Measurements from ENCODE around the gene SHOC2.

GRCh38 chr10:110957606-110958005 lies 38.2 kb downstream of the SHOC2 start:
- no peak for TF ChIP-seq TAF1 (IDR thresholded peaks at IDR 0.05; ENCODE audit: borderline replicate concordance, insufficient read depth, low read length)
- no peak for TF ChIP-seq POLR2AphosphoS5 (IDR thresholded peaks at IDR 0.05; ENCODE audit: low read depth, low read length)
- TF ChIP-seq, protein P1, sequence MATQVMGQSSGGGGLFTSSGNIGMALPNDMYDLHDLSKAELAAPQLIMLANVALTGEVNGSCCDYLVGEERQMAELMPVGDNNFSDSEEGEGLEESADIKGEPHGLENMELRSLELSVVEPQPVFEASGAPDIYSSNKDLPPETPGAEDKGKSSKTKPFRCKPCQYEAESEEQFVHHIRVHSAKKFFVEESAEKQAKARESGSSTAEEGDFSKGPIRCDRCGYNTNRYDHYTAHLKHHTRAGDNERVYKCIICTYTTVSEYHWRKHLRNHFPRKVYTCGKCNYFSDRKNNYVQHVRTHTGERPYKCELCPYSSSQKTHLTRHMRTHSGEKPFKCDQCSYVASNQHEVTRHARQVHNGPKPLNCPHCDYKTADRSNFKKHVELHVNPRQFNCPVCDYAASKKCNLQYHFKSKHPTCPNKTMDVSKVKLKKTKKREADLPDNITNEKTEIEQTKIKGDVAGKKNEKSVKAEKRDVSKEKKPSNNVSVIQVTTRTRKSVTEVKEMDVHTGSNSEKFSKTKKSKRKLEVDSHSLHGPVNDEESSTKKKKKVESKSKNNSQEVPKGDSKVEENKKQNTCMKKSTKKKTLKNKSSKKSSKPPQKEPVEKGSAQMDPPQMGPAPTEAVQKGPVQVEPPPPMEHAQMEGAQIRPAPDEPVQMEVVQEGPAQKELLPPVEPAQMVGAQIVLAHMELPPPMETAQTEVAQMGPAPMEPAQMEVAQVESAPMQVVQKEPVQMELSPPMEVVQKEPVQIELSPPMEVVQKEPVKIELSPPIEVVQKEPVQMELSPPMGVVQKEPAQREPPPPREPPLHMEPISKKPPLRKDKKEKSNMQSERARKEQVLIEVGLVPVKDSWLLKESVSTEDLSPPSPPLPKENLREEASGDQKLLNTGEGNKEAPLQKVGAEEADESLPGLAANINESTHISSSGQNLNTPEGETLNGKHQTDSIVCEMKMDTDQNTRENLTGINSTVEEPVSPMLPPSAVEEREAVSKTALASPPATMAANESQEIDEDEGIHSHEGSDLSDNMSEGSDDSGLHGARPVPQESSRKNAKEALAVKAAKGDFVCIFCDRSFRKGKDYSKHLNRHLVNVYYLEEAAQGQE (IDR thresholded peaks at IDR 0.05; ENCODE audit: insufficient read depth in 1 of 2, low read depth in 2 of 2, low read length in 2 of 2) = no peak
- no peak for TF ChIP-seq SIN3A (IDR thresholded peaks at IDR 0.05; ENCODE audit: borderline replicate concordance, insufficient read depth, low read length)
- TF ChIP-seq FOXP2 (optimal IDR thresholded peaks at IDR 0.05; ENCODE audit: borderline replicate concordance, extremely low read depth, extremely low read length, insufficient read depth) = no peak
